Gastrocnemius medialis (tissue), 4 donors: ENCODE results near the gene CDR2.
"Not testable (repeated sequence)": the region's sequence is repeated elsewhere in the genome, so short reads cannot be mapped to it uniquely, and the experiment has no call there.

ENCODE experiments used
- POLR2A ChIP-seq, 2 donors: fragments of 450-650 bp; IDR thresholded peaks; one replicate each; pipeline ENCODE4 v1.6.1; 2017; ENCODE audit warnings: antibody characterized with exemption in 2 of 2, mild to moderate bottlenecking in 2 of 2, moderate library complexity in 2 of 2
- TF ChIP-seq, protein P1 (sequence below), 5 experiments: fragments of 450-650 bp in 3 of 5; fragments of 200-600 bp in 2 of 5; sonication (generic) in 2 of 5; IDR thresholded peaks in 4 of 5; conservative IDR thresholded peaks in 1 of 5; 1 replicate in 4 of 5; 2 replicates in 1 of 5; pipeline ENCODE4 v1.5.1; 2016 to 2019; ENCODE audit warnings: antibody characterized with exemption in 5 of 5, mild to moderate bottlenecking in 3 of 5, moderate library complexity in 3 of 5

DNA sequence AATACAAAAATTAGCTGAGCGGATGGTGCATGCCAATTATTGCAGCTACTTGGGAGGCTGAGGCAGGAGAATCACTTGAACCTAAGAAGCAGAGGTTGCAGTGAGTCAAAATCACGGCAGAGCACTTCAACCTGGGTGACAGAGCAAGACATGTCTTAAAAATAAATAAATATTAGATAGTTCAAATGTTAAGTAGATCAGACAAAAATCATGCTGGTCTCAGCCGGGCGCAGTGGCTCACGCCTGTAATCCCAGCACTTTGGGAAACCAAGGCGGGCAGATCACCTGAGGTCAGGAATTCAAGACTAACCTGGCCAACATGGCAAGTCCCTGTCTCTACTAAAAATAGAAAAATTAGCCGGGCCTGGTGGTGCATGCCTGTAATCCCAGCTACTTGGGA lies 73.0 kb downstream of the CDR2 start:
- TF ChIP-seq, protein P1, sequence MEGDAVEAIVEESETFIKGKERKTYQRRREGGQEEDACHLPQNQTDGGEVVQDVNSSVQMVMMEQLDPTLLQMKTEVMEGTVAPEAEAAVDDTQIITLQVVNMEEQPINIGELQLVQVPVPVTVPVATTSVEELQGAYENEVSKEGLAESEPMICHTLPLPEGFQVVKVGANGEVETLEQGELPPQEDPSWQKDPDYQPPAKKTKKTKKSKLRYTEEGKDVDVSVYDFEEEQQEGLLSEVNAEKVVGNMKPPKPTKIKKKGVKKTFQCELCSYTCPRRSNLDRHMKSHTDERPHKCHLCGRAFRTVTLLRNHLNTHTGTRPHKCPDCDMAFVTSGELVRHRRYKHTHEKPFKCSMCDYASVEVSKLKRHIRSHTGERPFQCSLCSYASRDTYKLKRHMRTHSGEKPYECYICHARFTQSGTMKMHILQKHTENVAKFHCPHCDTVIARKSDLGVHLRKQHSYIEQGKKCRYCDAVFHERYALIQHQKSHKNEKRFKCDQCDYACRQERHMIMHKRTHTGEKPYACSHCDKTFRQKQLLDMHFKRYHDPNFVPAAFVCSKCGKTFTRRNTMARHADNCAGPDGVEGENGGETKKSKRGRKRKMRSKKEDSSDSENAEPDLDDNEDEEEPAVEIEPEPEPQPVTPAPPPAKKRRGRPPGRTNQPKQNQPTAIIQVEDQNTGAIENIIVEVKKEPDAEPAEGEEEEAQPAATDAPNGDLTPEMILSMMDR (IDR thresholded peaks at IDR 0.05 in 4 of 5, conservative IDR thresholded peaks at IDR 0.05 in 1 of 5): not testable (repeated sequence)
- TF ChIP-seq POLR2A (IDR thresholded peaks at IDR 0.05): not testable (repeated sequence)
